NCI-H345 treated with DMSO at 0.1 percent for 48 hours (cell line): ENCODE data around the gene BTBD7.
"Not testable (repeated sequence)": the region's sequence is repeated elsewhere in the genome, so short reads cannot be mapped to it uniquely, and the experiment has no call there.

ENCODE experiments used
- DNase-seq: peaks from one replicate; lab custom pipeline; 2025; ENCODE audit not compliant: unreplicated experiment; lab: John Stamatoyannopoulos, UW

BTBD7 gene

GRCh38 chr14:93332853-93333630, at the start of gene BTBD7:
Gene BTBD7 (minus strand): TSS chr14:93333036. CDS start chr14:93296051, 36,985 bp downstream.
- peak; percentile 89 for DNase-seq

GRCh38 chr14:93381644-93382043, 48.8 kb upstream of the BTBD7 start:
- DNase-seq, result no peak

- DNase-seq, result no peak
These were observed 47.0 kb upstream of the BTBD7 start for GRCh38 chr14:93379831-93380230.

- DNase-seq, result no peak
These were observed 42.9 kb upstream of the BTBD7 start for GRCh38 chr14:93375673-93376156.

GRCh38 chr14:93369713-93370266, 37.0 kb upstream of the BTBD7 start:
- DNase-seq, result no peak

- DNase-seq, result no peak
These were observed 36.3 kb upstream of the BTBD7 start for GRCh38 chr14:93368996-93369712.

- DNase-seq, result not testable (repeated sequence)
These were observed 22.0 kb upstream of the BTBD7 start for GRCh38 chr14:93354873-93355272.

- DNase-seq, result no peak
These were observed 15.5 kb upstream of the BTBD7 start for GRCh38 chr14:93348292-93348691.

GRCh38 chr14:93347850-93348249, 15.0 kb upstream of the BTBD7 start:
- DNase-seq, result no peak

GRCh38 chr14:93346926-93347721, 14.3 kb upstream of the BTBD7 start, which contains the start of gene COX8C:
Gene COX8C (plus strand): TSS chr14:93347182. CDS start chr14:93347269, 87 bp downstream.
- no peak for DNase-seq

GRCh38 chr14:93343797-93344196, 11.0 kb upstream of the BTBD7 start:
- DNase-seq, result no peak

GRCh38 chr14:93343266-93343665, 10.4 kb upstream of the BTBD7 start:
- no peak for DNase-seq

GRCh38 chr14:93337884-93338283, 5.0 kb upstream of the BTBD7 start:
- no peak for DNase-seq

- no peak for DNase-seq
These were observed 4.4 kb upstream of the BTBD7 start for GRCh38 chr14:93337143-93337753.

- DNase-seq, result no peak
These were observed 831 bp upstream of the BTBD7 start for GRCh38 chr14:93333631-93334103.

- no peak for DNase-seq
These were observed 411 bp downstream of the BTBD7 start for GRCh38 chr14:93332397-93332852.

GRCh38 chr14:93331728-93332396, 974 bp downstream of the BTBD7 start:
- no peak for DNase-seq

GRCh38 chr14:93331002-93331727, 1.7 kb downstream of the BTBD7 start:
- no peak for DNase-seq

- DNase-seq, result no peak
These were observed 2.2 kb downstream of the BTBD7 start for GRCh38 chr14:93330609-93331000.
